Measurements from ENCODE around the gene FBXO30. TPM values are rescaled to one million over a fixed set of nuclear protein-coding genes. Genes with fewer than 3 reads are reported as not detected.

FBXO30 gene
- total RNA-seq, 1 donor from 2014 or later, result 13.1 TPM

DNA sequence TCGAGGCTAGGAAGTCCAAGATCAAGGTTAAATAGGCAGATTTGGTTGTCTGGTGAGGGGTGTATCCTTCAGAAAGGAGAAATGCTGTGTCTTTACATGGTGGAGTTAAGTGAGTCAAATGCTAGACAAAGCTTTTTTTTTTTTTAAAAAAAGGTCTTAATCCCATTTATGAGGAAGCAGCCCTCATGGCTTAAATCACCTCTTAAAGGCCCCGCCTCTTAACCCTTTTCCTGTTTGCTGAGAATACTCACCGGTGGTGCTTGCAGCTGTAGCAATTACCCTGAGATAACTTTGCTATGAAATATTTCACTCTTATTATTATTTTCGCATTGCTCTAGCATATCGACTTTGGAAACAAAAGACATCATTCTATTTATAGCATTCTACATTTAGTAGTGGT lies 30.8 kb downstream of the FBXO30 start:
- intact Hi-C loops (cut with DNase I), result no loop called here
- no peak for ATAC-seq
- DNase-seq (ENCODE audit: missing footprints), result no peak

- DNase-seq (ENCODE audit: missing footprints), result no peak
- intact Hi-C loops (cut with DNase I), result no loop called here
- no peak for ATAC-seq
Measured at GRCh38 chr6:145772846-145773245, 41.7 kb downstream of the FBXO30 start.

GRCh38 chr6:145765449-145765848 lies 49.1 kb downstream of the FBXO30 start:
- intact Hi-C loops (cut with DNase I), result no loop called here
- ATAC-seq (no peak), DNase-seq (ENCODE audit: missing footprints) (no peak)

GRCh38 chr6:145763742-145764141 lies 50.9 kb downstream of the FBXO30 start:
- intact Hi-C loops (cut with DNase I), result no loop called here
- DNase-seq (ENCODE audit: missing footprints) (no peak), ATAC-seq (no peak)

DNA sequence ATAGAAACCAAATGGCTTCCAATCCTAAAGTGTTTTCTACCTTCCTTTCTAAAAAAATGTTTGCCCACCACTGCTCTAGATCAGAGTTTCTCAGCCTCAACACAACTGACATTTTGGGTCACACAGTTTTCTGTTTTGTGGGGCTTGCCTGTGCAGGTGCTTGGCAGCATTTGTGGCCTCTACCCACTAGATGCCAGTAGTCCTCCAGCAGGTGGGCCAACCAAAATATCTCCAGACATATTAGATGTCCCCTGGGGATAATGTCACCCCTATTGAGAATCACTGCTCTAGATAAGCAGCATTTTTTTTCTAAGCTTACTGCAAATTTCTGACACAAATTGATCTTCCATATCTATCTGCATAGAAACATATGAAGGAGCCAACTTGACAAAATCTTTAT lies 53.0 kb downstream of the FBXO30 start:
- no peak for ATAC-seq
- no peak for DNase-seq (ENCODE audit: missing footprints)
- intact Hi-C loops (cut with DNase I), result no loop called here

GRCh38 chr6:145758113-145758512 lies 56.5 kb downstream of the FBXO30 start:
- intact Hi-C loops (cut with DNase I), result no loop called here
- no peak for ATAC-seq

GRCh38 chr6:145756170-145756662 lies 58.4 kb downstream of the FBXO30 start:
- DNase-seq (ENCODE audit: missing footprints), result peak; percentile 69
- peak; percentile 62 for ATAC-seq
- intact Hi-C loops (cut with DNase I), result no loop called here

More at GRCh38 chr6:145758113-145758512, 56.5 kb downstream of the FBXO30 start:
- no peak for DNase-seq (ENCODE audit: missing footprints)

DNA sequence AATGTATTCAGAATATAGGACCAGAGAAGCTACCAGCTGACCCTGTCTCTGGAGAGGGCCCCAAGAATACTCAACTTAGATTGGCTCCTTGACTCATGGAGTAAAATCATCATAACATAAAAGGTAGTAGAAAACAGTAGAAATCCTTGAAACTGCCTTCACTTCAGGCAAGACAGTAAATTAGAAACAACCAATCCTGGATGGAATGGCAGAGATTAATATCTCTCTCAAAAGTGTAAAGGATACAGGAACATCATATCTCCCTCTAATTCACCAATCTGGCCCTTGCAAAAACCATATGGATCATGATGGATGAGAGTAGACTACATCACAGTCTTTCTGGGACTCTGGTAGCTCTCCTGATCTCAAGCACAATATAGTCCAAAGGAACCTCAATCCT lies 58.9 kb downstream of the FBXO30 start:
- ATAC-seq, result no peak
- intact Hi-C loops (cut with DNase I), result no loop called here

DNA sequence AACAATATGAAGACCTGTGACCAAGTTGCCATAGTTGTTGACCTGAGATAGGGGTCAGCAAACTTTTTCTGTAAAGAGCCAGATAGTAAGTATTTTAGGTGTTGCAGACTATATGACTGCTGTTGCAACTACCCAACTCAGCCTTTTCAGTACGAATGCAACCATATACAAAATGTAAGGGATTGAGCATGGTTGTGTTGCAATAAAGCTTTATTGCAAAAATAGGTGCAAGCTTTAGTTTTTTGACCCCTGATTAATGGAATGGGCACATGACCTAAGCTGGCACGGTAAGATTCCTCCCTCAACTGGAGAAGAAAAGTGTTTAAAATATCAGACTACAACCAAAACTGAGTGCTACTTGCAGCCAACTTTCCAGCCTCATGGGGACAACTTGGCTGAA lies 62.0 kb downstream of the FBXO30 start:
- intact Hi-C loops (cut with DNase I), result no loop called here
- DNase-seq (ENCODE audit: missing footprints) (no peak), ATAC-seq (no peak)

More for the DNA sequence above, 58.9 kb downstream of the FBXO30 start:
- DNase-seq (ENCODE audit: missing footprints), result no peak

- DNase-seq (ENCODE audit: missing footprints) (no peak), ATAC-seq (no peak)
- intact Hi-C loops (cut with DNase I), result no loop called here
Measured at GRCh38 chr6:145749632-145750031, 65.0 kb downstream of the FBXO30 start.

DNA sequence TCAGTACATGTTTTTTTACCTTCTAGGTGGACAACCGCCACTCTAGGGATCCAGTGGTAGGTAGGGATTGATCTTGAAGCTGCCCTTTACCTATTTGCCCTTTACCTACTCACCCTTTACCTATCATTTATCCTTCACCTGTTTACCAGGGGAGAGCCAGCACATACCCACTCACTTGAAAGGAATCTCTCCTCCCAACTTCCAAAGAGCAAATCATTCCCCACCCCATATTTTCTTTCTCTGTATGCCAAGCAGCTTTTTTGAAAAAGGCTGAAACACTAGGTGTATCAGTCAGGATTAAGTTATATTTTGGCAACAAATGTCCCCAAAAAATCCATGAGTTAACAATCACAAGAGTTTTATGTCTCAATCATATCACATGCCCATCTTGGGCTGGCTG lies 68.7 kb downstream of the FBXO30 start:
- intact Hi-C loops (cut with DNase I), result no loop called here
- ATAC-seq (no peak), DNase-seq (ENCODE audit: missing footprints) (no peak)

- intact Hi-C loops (cut with DNase I), result no loop called here
- no peak for DNase-seq (ENCODE audit: missing footprints)
- no peak for ATAC-seq
Measured at GRCh38 chr6:145744619-145745018, 70.0 kb downstream of the FBXO30 start.

Other genes with a start within 250 kb of the FBXO30 start
- gene EPM2A, start 79.3 kb downstream of the FBXO30 start, total RNA-seq, result 47.3 TPM
- 10.9 TPM for gene SHPRH, start 149.6 kb upstream of the FBXO30 start, total RNA-seq
- gene GRM1, start 214.3 kb upstream of the FBXO30 start, total RNA-seq, result 2.9 TPM